MM.1S (cell line): ENCODE data around the gene NSL1.

ENCODE experiments used
- EZH2phosphoT487 ChIP-seq: fragments of 300-600 bp; sonication (generic); IDR thresholded peaks from 2 replicates; pipeline ENCODE4 v1.6.1; 2018; ENCODE audit warnings: antibody characterized with exemption, low read length
- TF ChIP-seq, protein P1 (sequence below): fragments of 300-600 bp; sonication (generic); IDR thresholded peaks from 2 replicates; pipeline ENCODE4 v1.5.1; 2016; ENCODE audit warnings: antibody characterized with exemption, low read length, mixed read lengths

GRCh38 chr1:212769459-212770167 lies 22.0 kb downstream of the NSL1 start:
- TF ChIP-seq, protein P1, sequence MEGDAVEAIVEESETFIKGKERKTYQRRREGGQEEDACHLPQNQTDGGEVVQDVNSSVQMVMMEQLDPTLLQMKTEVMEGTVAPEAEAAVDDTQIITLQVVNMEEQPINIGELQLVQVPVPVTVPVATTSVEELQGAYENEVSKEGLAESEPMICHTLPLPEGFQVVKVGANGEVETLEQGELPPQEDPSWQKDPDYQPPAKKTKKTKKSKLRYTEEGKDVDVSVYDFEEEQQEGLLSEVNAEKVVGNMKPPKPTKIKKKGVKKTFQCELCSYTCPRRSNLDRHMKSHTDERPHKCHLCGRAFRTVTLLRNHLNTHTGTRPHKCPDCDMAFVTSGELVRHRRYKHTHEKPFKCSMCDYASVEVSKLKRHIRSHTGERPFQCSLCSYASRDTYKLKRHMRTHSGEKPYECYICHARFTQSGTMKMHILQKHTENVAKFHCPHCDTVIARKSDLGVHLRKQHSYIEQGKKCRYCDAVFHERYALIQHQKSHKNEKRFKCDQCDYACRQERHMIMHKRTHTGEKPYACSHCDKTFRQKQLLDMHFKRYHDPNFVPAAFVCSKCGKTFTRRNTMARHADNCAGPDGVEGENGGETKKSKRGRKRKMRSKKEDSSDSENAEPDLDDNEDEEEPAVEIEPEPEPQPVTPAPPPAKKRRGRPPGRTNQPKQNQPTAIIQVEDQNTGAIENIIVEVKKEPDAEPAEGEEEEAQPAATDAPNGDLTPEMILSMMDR = no peak
- no peak for TF ChIP-seq EZH2phosphoT487
